HG03045 (cell line): ENCODE results near the gene PIGO.

ENCODE experiments used
- ATAC-seq: cut with Tn5 transposase; IDR thresholded peaks from one replicate; pipeline ENCODE4 v1.9.1; 2021; ENCODE audit warnings: mild to moderate bottlenecking, moderate library complexity; ENCODE audit not compliant: unreplicated experiment

The PIGO gene

GRCh38 chr9:35072461-35073278 is 23.7 kb downstream of the PIGO start, which contains the start of gene VCP:
VCP (minus strand) TSS chr9:35072625; CDS start chr9:35072353, 272 bp downstream.
- peak; percentile 89 for ATAC-seq

- peak; percentile 51 for ATAC-seq
These were observed 24.5 kb downstream of the PIGO start for GRCh38 chr9:35071814-35072460.

GRCh38 chr9:35070823-35071813 is 25.3 kb downstream of the PIGO start:
- ATAC-seq: no peak

DNA sequence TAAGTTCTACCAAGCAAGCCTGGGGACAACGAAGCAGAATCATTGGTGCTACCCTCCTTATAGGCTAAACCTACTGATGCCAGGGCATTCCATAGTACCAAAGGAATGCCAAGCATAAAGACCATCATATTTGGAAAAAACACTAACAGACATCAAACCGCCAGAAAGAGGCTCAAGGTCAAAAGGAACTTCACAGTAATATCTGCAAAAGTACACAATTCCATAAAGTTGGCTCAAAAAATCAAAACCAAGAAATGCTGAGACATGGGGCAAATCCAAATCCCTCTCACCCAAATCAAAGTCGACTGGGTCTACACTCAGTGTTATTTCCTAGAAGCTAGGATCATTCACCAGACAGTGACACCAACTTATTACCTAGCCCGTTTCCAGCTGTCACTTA is 27.4 kb downstream of the PIGO start:
- no peak for ATAC-seq

GRCh38 chr9:35067056-35067455 is 29.3 kb downstream of the PIGO start:
- no peak for ATAC-seq

GRCh38 chr9:35060548-35061207 is 35.7 kb downstream of the PIGO start:
- ATAC-seq: no peak

DNA sequence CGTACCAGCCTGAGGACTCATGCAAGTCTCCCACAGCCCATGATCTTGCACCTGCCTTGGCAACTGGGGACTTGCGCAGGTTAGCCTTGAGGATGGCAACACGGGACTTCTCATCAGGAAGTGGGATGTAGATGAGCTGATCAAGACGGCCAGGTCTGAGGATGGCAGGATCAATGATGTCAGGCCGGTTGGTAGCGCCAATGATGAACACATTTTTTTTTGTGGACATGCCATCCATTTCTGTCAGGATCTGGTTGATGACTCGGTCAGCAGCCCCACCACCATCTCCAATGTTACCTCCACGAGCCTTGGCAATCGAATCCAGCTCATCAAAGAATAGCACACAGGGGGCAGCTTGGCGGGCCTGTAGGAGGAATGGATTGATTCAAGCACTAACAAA is 37.0 kb downstream of the PIGO start:
- no peak for ATAC-seq

DNA sequence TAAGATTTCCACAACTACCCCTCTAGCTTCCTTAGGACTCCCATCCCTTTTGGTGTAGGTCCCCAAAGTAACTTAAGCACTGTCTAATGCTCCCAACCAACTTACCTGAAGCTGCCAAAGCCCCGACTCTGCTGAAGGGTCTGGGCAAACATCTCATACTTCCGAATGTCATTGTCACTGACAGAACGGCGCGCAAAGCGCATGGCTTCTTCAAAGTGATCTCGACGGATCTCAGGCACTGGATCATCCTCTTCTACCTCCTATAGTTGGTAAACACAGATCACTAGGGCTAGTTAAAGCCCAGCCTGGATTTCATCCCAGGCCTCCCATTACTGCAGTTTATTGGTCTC is 39.1 kb downstream of the PIGO start:
- ATAC-seq: no peak

- ATAC-seq: no peak
These were observed 39.7 kb downstream of the PIGO start for GRCh38 chr9:35056571-35057270.

DNA sequence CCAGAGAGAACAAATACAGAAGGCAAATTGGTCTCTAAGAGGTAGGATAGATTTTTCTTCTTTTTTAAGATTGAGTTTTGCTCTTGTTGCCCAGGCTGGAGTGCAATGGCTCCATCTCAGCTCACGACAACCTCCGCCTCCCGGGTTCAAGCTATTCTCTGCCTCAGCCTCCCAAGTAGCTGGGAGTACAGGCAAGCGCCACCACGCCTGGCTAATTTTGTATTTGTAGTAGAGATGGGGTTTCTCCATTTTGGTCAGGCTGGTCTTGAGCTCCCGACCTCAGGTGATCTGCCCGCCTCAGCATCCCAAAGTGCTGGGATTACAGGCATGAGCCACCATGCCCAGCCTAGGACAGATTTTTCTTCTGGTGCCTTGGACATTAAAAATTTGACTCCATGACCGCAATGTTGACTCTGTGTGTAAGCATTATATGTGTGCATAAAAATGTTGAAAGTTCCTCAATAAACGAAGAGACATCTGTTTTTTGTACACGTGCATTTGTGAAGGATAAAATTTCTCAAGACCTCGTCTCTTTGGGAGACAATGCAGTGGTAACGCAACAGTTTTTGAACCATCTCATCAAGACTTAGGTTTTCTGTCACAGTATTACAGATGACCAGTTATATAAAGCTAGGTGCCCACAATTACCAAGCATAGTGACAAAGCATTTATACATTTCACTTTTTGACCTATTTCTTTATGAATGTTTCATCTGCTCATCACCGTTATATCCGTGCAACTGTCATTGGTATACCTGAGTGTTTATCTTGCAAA is 41.3 kb downstream of the PIGO start:
- ATAC-seq: no peak

DNA sequence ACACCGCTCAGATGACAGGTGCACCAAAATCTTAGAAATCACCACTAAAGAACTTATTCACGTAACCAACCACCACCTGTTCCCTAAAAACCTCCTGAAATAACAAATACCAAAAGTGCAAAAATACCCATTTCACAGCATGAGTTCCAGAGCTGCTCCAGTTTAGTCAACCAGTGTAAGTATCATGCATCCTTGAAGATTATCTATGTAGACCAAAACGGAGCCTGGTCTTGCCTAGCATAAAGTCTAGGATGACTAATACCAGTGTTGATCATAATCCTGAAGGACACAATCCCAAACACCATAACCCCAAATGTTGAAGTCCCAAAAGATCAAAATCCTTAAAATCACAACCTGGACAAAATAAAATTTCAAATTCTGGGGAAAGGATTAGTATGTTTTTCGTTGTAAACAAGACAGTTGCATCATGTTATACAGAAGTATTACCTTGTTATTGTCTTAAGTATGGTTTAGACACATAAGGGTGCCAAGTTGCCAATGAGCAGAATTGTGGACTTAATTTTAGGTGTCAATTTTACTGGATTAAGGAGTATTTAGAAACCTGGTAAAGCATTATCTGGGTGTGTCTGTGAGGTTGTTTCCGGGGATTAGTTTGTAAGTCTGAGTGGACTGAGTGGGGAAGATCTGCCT is 42.1 kb downstream of the PIGO start:
- no peak for ATAC-seq

- ATAC-seq: no peak
These were observed 45.1 kb downstream of the PIGO start for GRCh38 chr9:35051069-35051967.

GRCh38 chr9:35048511-35048910 is 47.9 kb downstream of the PIGO start:
- ATAC-seq: no peak

GRCh38 chr9:35044071-35044470 is 52.3 kb downstream of the PIGO start:
- ATAC-seq: no peak

DNA sequence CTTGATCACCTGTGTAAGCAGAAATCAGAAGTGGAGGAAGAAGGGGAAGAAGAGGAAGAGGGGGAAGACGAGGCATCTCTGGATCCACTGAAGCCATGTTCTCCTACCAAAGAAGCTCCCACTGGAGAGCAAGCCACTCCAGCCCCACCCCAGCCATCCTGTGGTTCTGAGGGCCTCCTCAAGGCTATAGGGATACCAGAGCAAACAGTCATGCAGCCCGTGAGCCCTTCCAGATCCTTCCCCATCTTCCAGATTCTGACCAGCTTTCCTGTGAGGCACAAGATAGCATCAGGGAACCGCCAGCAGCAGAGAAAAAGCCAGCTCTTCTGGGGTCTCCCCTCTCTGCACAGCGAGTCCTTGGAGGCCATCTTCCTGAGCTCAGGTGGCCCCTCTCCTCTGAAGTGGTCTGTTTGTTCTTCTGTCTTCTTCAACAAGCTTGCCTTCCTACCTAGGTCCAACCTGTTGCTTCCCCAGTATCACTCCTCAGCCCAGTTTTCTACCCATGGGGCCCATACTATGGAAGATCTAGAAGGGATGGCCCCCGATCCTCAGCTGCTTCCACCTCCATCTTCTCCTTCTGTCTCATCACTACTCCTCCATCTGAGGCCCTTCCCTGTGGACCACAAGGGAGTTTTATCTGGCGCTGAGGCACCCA is 53.4 kb downstream of the PIGO start:
- no peak for ATAC-seq

DNA sequence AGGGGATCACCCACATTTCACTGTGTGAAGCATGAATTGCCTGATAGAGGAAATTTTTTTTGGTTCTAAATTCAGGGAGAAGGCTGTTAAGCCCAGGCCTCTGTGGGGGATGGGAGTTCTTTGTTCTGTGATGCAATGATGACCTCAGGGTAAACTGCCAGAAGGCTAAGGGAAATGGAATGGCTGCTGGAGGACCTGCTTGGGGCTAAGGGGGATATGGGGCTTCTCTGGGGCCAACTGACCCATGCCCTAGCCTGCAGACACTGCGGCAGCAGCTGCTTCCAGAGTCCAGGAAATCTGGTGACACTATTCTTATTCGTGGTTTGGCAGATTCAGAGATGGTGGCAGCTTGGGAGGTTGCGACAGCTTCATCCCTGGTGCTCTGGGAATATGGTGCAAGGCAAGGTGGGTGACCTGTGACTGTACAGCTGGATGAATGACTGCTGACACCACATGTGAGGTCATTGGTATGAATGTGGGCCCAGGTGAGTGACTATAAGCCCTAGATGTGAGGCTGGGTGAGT is 54.2 kb downstream of the PIGO start:
- ATAC-seq: no peak
